Hematopoietic multipotent progenitor cell treated with erythropoietin and hydrocortisone succinate and interleukin-3 and kit ligand, for 6 days (in vitro differentiated cells): Measurements from ENCODE around the gene DAZAP1.
"Not testable (repeated sequence)": the region's sequence is repeated elsewhere in the genome, so short reads cannot be mapped to it uniquely, and the experiment has no call there.

Source experiments
- DNase-seq: peaks from one replicate; pipeline ENCODE4 v3.0.0-alpha.2; 2015

The DAZAP1 gene

GRCh38 chr19:1411255-1412191 is 4.1 kb downstream of the DAZAP1 start:
- DNase-seq = peak; percentile 48

- no peak for DNase-seq
These were observed 5.0 kb downstream of the DAZAP1 start for GRCh38 chr19:1412323-1412923.

- DNase-seq = no peak
These were observed 5.8 kb downstream of the DAZAP1 start for GRCh38 chr19:1412995-1413800.

GRCh38 chr19:1416014-1416841 is 8.8 kb downstream of the DAZAP1 start:
- no peak for DNase-seq

GRCh38 chr19:1417145-1417544 is 9.8 kb downstream of the DAZAP1 start:
- no peak for DNase-seq

GRCh38 chr19:1417681-1418495 is 10.5 kb downstream of the DAZAP1 start:
- no peak for DNase-seq

GRCh38 chr19:1418496-1418775 is 11.1 kb downstream of the DAZAP1 start:
- DNase-seq = no peak

- no peak for DNase-seq
These were observed 11.8 kb downstream of the DAZAP1 start for GRCh38 chr19:1418951-1419738.

- DNase-seq = not testable (repeated sequence)
These were observed 12.7 kb downstream of the DAZAP1 start for GRCh38 chr19:1420085-1420484.

GRCh38 chr19:1420590-1420989 is 13.2 kb downstream of the DAZAP1 start:
- DNase-seq = no peak

- DNase-seq = no peak
These were observed 14.0 kb downstream of the DAZAP1 start for GRCh38 chr19:1421218-1421957.

- DNase-seq = no peak
These were observed 14.5 kb downstream of the DAZAP1 start for GRCh38 chr19:1421958-1422305.

GRCh38 chr19:1422360-1422759 is 15.0 kb downstream of the DAZAP1 start:
- DNase-seq = no peak

- DNase-seq = no peak
These were observed 15.6 kb downstream of the DAZAP1 start for GRCh38 chr19:1422943-1423342.

GRCh38 chr19:1423436-1424191 is 16.2 kb downstream of the DAZAP1 start:
- DNase-seq = no peak

- DNase-seq = no peak
These were observed 17.0 kb downstream of the DAZAP1 start for GRCh38 chr19:1424192-1424955.

- peak; percentile 39 for DNase-seq
These were observed 17.9 kb downstream of the DAZAP1 start for GRCh38 chr19:1425102-1425837.

GRCh38 chr19:1425902-1426301 is 18.5 kb downstream of the DAZAP1 start:
- DNase-seq = no peak
